HepG2 (cell line): Measurements from ENCODE around the gene SELENOT. TPM values are rescaled to one million over a fixed set of nuclear protein-coding genes. Genes with fewer than 3 reads are reported as not detected.

Experiments used
- ATAC-seq: fragments of 200-7000 bp; cut with Tn5 transposase; 3 replicates; pipeline ENCODE4 v1.9.1; 2020; ENCODE audit warnings: mild to moderate bottlenecking, moderate library complexity
- BruUV-seq: library from RNA; stranded (reverse); fragments of 400-500 nt; replicated peaks from 2 replicates; lab custom pipeline; 2021; lab: Mats Ljungman, UMichigan
- CTCF ChIA-PET: fragments of 300-600 bp; formaldehyde crosslinking; extraction: SDS; loops from one replicate; lab custom pipeline; 2021; ENCODE audit warnings: low total read pairs, inconsistent platforms, low intra/inter-chr PET ratio; lab: Yijun Ruan, JAX
- POLR2A ChIA-PET: fragments of 350-600 bp; sonication (Branson Sonifier 250); formaldehyde crosslinking; loops from one replicate; lab custom pipeline; 2020; ENCODE audit warnings: antibody characterized with exemption, inconsistent platforms; lab: Yijun Ruan, JAX
- DNase-seq: peaks from one replicate; pipeline ENCODE4 v3.0.0-alpha.2; 2015; ENCODE audit warnings: low spot score
- FAIRE-seq: peaks from 3 replicates; lab custom pipeline; 2011; peaks lifted over from hg19 to GRCh38; lab: Jason Lieb, UNC
- H2AFZ ChIP-seq: one replicate; pipeline ENCODE4 v1.6.1; 2011; ENCODE audit warnings: low read length, inconsistent platforms
- H3K27ac ChIP-seq: fragments of 300-600 bp; 3 replicates; pipeline ENCODE4 v1.8.0; 2011; ENCODE audit warnings: mixed run types, mild to moderate bottlenecking, mixed read lengths, low read length, inconsistent platforms; ENCODE audit not compliant: insufficient read depth; ENCODE audit errors: extremely low read length
- H3K27me3 ChIP-seq, 2 experiments: fragments of 200-600 bp in 1 of 2; 2 replicates in 1 of 2; 3 replicates in 1 of 2; pipeline versions ENCODE4 v1.6.0 to v1.8.0; 2011; ENCODE audit warnings: low read length in 2 of 2, mild to moderate bottlenecking in 2 of 2, moderate library complexity in 2 of 2, inconsistent platforms in 1 of 2; ENCODE audit not compliant: insufficient read depth in 2 of 2, control insufficient read depth in 1 of 2
- H3K36me3 ChIP-seq, 2 experiments: fragments of 200-600 bp in 1 of 2; replicated peaks in 1 of 2; 2 replicates in 1 of 2; 3 replicates in 1 of 2; pipeline versions ENCODE4 v1.5.1 to v1.8.0; 2011; ENCODE audit warnings: low read length in 2 of 2, inconsistent platforms in 1 of 2; ENCODE audit not compliant: insufficient read depth in 2 of 2, control insufficient read depth in 1 of 2
- H3K4me1 ChIP-seq: 2 replicates; pipeline ENCODE4 v1.5.1; 2012; ENCODE audit warnings: low read length, inconsistent platforms; ENCODE audit not compliant: insufficient read depth
- H3K4me2 ChIP-seq: 2 replicates; pipeline ENCODE4 v1.6.0; 2011; ENCODE audit warnings: low read depth, low read length, inconsistent platforms
- H3K4me3 ChIP-seq, 3 experiments: fragments of 200-600 bp in 1 of 3; sonication (generic), shearing (Covaris generic) in 1 of 3; replicated peaks in 1 of 3; 2 replicates each; pipeline ENCODE4 v1.5.1; 2011 to 2016; ENCODE audit warnings: low read length in 3 of 3, inconsistent platforms in 2 of 3, low read depth in 2 of 3, mild to moderate bottlenecking in 2 of 3, control low read depth in 1 of 3, mixed read lengths in 1 of 3; ENCODE audit not compliant: insufficient read depth in 1 of 3
- H3K79me2 ChIP-seq: one replicate; pipeline ENCODE4 v1.6.1; 2011; ENCODE audit warnings: low read length, inconsistent platforms; ENCODE audit not compliant: insufficient read depth
- H3K9ac ChIP-seq: 2 replicates; pipeline ENCODE4 v1.6.0; 2011; ENCODE audit warnings: mild to moderate bottlenecking, low read depth, low read length, inconsistent platforms; ENCODE audit not compliant: insufficient read depth
- H3K9me3 ChIP-seq: 2 replicates; pipeline ENCODE4 v1.5.1; 2012; ENCODE audit warnings: mild to moderate bottlenecking, low read length
- H4K20me1 ChIP-seq: 2 replicates; pipeline ENCODE4 v1.6.0; 2011; ENCODE audit warnings: inconsistent platforms, mild to moderate bottlenecking, low read length, moderate library complexity; ENCODE audit not compliant: insufficient read depth
- MAFF ChIP-seq: IDR thresholded peaks from 2 replicates; pipeline ENCODE4 v1.6.1; 2011; ENCODE audit warnings: low read depth, low read length, improper control_type of control experiment
- MAFK ChIP-seq, 2 experiments: IDR thresholded peaks in 1 of 2; conservative IDR thresholded peaks in 1 of 2; 2 replicates each; pipeline ENCODE4 v1.6.1; 2011; ENCODE audit warnings: improper control_type of control experiment in 2 of 2, low read length in 2 of 2
- SIN3B ChIP-seq: fragments of 150-350 bp; IDR thresholded peaks from 2 replicates; pipeline ENCODE4 v1.6.1; 2014; ENCODE audit warnings: low read length
- U2AF2 ChIP-seq: fragments of 200-400 bp; formaldehyde crosslinking; IDR thresholded peaks from 2 replicates; pipeline ENCODE4 v1.6.1; 2017; ENCODE audit warnings: low read depth, mild to moderate bottlenecking, low read length
- ZNF615 ChIP-seq: sonication (generic); formaldehyde crosslinking; IDR thresholded peaks from 2 replicates; pipeline ENCODE4 v1.5.0; 2020; ENCODE audit warnings: mild to moderate bottlenecking, missing genetic modification reagents, borderline replicate concordance
- ZNF878 ChIP-seq: sonication (generic); formaldehyde crosslinking; IDR thresholded peaks from 2 replicates; pipeline ENCODE4 v1.8.1; 2023; ENCODE audit warnings: mild to moderate bottlenecking, missing genetic modification reagents, moderate library complexity
- WGBS: methylation state at CpG from one replicate; pipeline ENCODE4 v1.1.6; 2017; ENCODE audit warnings: low lambda C conversion rate; 5-methylcytosine and 5-hydroxymethylcytosine counted together
- in situ Hi-C: cut with HindIII; loops from 2 replicates; pipeline ENCODE4 v1.10.0; 2017; ENCODE audit warnings: low pct_unique_long_range_greater_than_20kb; ENCODE audit not compliant: extremely low pct_ligation_motif_present
- intact Hi-C: fragments of 100-400 bp; cut with micrococcal nuclease; formaldehyde crosslinking; loops from one replicate; pipeline ENCODE4 v1.10.0; 2022; ENCODE audit not compliant: unreplicated experiment
- polyA plus RNA-seq, 8 experiments: library from polyadenylated mRNA; depleted of rRNA in 3 of 8; stranded (reverse) in 7 of 8; unstranded in 1 of 8; fragments of >200 nt; fragmentation: Illumina TruSeq in 4 of 8; extraction: Trizol in 4 of 8; gene quantifications; 2 replicates each; pipeline versions ENCODE4 v1.2.1 to v1.2.3, GENCODE V29; 2011 to 2016; ENCODE audit warnings: low read depth in 4 of 8, missing spikeins in 1 of 8, mixed read lengths in 1 of 8; ENCODE audit not compliant: insufficient read depth in 1 of 8
- total RNA-seq, 5 experiments: library from RNA; depleted of rRNA; stranded (reverse); fragments of >200 nt; fragmentation: Illumina TruSeq; extraction: Trizol; gene quantifications; 2 replicates each; pipeline ENCODE4 v1.2.3, GENCODE V29; 2016; ENCODE audit warnings: low read depth in 1 of 5
- TF ChIP-seq, protein P1 (sequence below): sonication (generic); formaldehyde crosslinking; IDR thresholded peaks from 2 replicates; pipeline ENCODE4 v1.4.0; 2020; ENCODE audit warnings: mild to moderate bottlenecking, missing genetic modification reagents

The SELENOT gene
- total and polyA plus RNA-seq, 2 of the 13 experiments (the other 11 are each of a cell fraction or from before 2014, with no cell fraction given): 122 to 273 TPM

DNA sequence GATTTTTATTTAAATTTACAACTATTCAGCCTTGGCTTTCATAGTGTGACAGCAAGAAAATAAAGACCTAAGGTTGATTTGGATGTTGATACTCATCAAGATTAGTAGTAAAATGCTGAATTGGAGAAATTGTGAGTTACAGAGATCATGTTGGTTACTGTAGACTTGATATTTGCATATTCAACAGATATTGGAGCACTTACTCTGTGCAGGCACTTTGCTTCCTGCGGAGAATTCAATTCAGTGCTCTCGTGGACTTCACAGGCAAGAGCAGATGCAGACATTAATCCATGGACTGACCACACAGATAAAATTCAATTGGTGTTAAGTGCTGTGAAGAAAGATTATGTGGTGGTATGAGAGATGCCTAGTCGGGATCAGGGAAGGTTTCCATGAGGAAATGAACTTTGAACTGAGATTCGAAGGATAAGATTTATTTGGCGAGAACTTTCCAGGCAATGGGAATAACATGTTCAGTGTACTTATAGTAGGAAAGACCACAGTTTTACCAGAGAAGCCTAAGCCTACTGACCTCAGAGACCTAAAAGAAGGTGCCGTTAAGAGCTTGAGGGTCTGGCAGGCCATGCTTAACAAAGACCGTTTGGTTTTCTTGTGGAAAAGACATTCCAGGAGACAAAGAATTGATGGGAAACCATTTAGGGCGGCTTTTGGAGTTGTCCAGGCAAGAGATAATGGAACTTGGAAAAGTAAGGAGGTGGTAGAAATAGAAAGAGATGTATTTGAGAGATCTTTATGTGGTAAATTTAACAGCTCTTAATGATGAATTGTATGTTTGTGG is 4.3 kb downstream of the SELENOT start:
- in situ Hi-C loops: no loop called here
- H3K36me3 ChIP-seq: peaks cover 0 to 10% of the 10 kb centered on the region in 2 experiments; a peak in 2 of 5 replicates
- peak; percentile 38 for DNase-seq
- H3K27ac ChIP-seq: no peak overlapping the region
- 85% methylated on average over 8 of the region's 8 CpGs for WGBS
- ChIA-PET POLR2A (no interaction called here), CTCF (no interaction called here)
- H3K9ac ChIP-seq: no peak overlapping the region
- peak in 1 of 2 experiments; percentile 25; a peak in 2 of 4 replicates for TF ChIP-seq MAFK (conservative IDR thresholded peaks at IDR 0.05 in 1 of 2, IDR thresholded peaks at IDR 0.05 in 1 of 2; ENCODE audit: low read length in 2 of 2)
- TF ChIP-seq ZNF615 (CRISPR knock-in tag): no peak
- 0 out of 2 replicates have a peak, but pooled peaks have one; percentile 39 for TF ChIP-seq MAFF
- TF ChIP-seq U2AF2: no peak
- no peak for TF ChIP-seq ZNF878 (CRISPR knock-in tag)
- TF ChIP-seq, protein P1, sequence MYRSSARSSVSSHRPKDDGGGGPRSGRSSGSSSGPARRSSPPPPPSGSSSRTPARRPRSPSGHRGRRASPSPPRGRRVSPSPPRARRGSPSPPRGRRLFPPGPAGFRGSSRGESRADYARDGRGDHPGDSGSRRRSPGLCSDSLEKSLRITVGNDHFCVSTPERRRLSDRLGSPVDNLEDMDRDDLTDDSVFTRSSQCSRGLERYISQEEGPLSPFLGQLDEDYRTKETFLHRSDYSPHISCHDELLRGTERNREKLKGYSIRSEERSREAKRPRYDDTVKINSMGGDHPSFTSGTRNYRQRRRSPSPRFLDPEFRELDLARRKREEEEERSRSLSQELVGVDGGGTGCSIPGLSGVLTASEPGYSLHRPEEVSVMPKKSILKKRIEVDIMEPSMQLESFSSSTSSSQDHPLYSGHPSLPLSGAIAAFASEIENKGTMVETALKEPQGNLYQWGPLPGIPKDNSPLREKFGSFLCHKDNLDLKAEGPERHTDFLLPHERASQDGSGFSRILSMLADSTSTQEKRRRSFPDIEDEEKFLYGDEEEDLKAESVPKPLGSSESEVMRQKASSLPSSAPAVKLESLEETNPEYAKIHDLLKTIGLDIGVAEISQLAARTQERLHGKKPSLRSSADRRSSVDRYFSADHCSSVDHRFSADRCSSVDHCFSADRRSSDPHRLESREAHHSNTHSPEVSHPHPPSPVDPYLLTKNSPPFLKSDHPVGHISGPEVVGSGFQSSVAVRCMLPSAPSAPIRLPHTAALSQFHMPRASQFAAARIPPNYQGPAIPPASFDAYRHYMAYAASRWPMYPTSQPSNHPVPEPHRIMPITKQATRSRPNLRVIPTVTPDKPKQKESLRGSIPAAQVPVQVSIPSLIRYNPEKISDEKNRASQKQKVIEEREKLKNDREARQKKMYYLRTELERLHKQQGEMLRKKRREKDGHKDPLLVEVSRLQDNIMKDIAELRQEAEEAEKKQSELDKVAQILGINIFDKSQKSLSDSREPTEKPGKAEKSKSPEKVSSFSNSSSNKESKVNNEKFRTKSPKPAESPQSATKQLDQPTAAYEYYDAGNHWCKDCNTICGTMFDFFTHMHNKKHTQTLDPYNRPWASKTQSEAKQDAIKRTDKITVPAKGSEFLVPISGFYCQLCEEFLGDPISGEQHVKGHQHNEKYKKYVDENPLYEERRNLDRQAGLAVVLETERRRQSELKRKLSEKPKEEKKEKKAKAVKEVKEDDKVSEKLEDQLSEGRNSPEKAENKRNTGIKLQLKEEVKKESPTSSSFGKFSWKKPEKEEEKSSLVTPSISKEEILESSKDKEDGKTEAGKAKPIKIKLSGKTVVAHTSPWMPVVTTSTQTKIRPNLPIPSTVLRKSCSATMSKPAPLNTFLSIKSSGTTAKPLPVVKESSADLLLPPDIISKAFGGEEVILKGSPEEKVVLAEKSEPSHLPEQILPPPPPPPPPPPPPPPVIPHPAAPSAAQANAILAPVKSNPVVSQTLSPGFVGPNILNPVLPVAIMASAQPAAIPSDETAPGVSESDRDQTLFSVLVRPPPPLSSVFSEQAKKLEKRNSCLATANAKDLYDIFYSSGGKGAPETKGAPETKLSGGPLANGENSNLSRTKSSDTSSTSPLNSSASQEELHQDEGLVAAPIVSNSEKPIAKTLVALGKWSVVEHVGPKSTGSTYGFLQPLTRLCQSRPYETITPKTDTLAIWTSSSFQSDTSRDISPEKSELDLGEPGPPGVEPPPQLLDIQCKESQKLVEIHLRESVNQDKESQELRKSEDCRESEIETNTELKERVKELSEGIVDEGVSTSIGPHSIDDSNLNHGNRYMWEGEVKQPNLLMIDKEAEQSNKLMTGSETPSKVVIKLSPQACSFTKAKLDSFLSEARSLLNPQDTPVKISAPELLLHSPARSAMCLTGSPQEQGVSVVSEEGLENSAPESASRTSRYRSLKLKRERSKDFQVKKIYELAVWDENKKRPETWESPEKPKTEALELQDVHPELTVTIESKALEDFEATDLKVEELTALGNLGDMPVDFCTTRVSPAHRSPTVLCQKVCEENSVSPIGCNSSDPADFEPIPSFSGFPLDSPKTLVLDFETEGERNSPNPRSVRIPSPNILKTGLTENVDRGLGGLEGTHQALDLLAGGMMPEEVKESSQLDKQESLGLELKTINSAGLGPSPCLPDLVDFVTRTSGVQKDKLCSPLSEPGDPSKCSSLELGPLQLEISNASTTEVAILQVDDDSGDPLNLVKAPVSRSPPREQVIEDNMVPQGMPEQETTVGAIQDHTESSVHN (CRISPR knock-in tag): no peak
- TF ChIP-seq SIN3B: no peak
- no peak overlapping the region for H2AFZ ChIP-seq
- no peaks in the 10 kb centered on the region for H3K27me3 ChIP-seq
- H3K4me1 ChIP-seq: peaks cover 42% of the 10 kb centered on the region
- peaks cover 18% of the 10 kb centered on the region for H4K20me1 ChIP-seq
- ATAC-seq: no peak
- intact Hi-C loops: loop anchor here (2.0 kb wide), 1 partner anchor 15 kb away; no protein-coding TSS in a partner anchor
- peak overlapping the region; percentile 6; the same call in 1 of the 2 replicates for H3K4me2 ChIP-seq
- no peak for FAIRE-seq
- peaks cover 84% of the 10 kb centered on the region for H3K79me2 ChIP-seq
- no peaks in the 10 kb centered on the region for H3K9me3 ChIP-seq
- no peak overlapping the region for H3K4me3 ChIP-seq
- BruUV-seq: no TSS peak
